HEK293T (cell line): ENCODE measurements around the gene PAFAH1B2.

Experiments
- ARNT ChIP-seq: fragments of 450-650 bp; IDR thresholded peaks from 2 replicates; pipeline ENCODE4 v1.6.1; 2017; ENCODE audit warnings: mild to moderate bottlenecking
- BHLHE40 ChIP-seq: fragments of 450-650 bp; IDR thresholded peaks from 2 replicates; pipeline ENCODE4 v1.6.1; 2016; ENCODE audit warnings: mild to moderate bottlenecking, moderate library complexity, borderline replicate concordance
- ELF4 ChIP-seq: fragments of 450-650 bp; IDR thresholded peaks from 2 replicates; pipeline ENCODE4 v1.6.1; 2017; ENCODE audit warnings: antibody characterized with exemption
- FOXA1 ChIP-seq: fragments of 450-650 bp; IDR thresholded peaks from 2 replicates; pipeline ENCODE4 v1.6.1; 2016; ENCODE audit warnings: mild to moderate bottlenecking
- FOXK2 ChIP-seq: fragments of 450-650 bp; IDR thresholded peaks from 2 replicates; pipeline ENCODE4 v1.6.1; 2016; ENCODE audit warnings: mild to moderate bottlenecking
- FOXM1 ChIP-seq: fragments of 450-650 bp; IDR thresholded peaks from 2 replicates; pipeline ENCODE4 v1.6.1; 2017; ENCODE audit warnings: mild to moderate bottlenecking, borderline replicate concordance
- LEF1 ChIP-seq: fragments of 450-650 bp; IDR thresholded peaks from 2 replicates; pipeline ENCODE4 v1.6.1; 2017; ENCODE audit warnings: mild to moderate bottlenecking, borderline replicate concordance
- NFRKB ChIP-seq: fragments of 450-650 bp; IDR thresholded peaks from 2 replicates; pipeline ENCODE4 v1.6.1; 2016; ENCODE audit warnings: mild to moderate bottlenecking, moderate library complexity
- PKNOX1 ChIP-seq: fragments of 450-650 bp; IDR thresholded peaks from 2 replicates; pipeline ENCODE4 v1.6.1; 2016
- SUZ12 ChIP-seq: fragments of 450-650 bp; IDR thresholded peaks from 2 replicates; pipeline ENCODE4 v1.6.1; 2016; ENCODE audit warnings: mild to moderate bottlenecking
- TARDBP ChIP-seq: fragments of 450-650 bp; IDR thresholded peaks from 2 replicates; pipeline ENCODE4 v1.6.1; 2016

GRCh38 chr11:117127171-117127901 lies 16.8 kb upstream of the PAFAH1B2 start:
- TF ChIP-seq BHLHE40, result no peak
- no peak for TF ChIP-seq FOXA1
- no peak for TF ChIP-seq SUZ12
- no peak for TF ChIP-seq ARNT
- TF ChIP-seq NFRKB, result no peak
- no peak for TF ChIP-seq TARDBP
- TF ChIP-seq FOXM1, result no peak
- TF ChIP-seq PKNOX1, result no peak
- TF ChIP-seq FOXK2, result no peak
- TF ChIP-seq ELF4, result no peak
- no peak for TF ChIP-seq LEF1
